Ishikawa (cell line): ENCODE measurements around the gene ENOSF1.

Source experiments
- CEBPB ChIP-seq: IDR thresholded peaks from 2 replicates; pipeline ENCODE4 v1.6.1; 2012
- EP300 ChIP-seq: IDR thresholded peaks from 2 replicates; pipeline ENCODE4 v1.6.1; 2012; ENCODE audit warnings: borderline replicate concordance
- FOXM1 ChIP-seq: IDR thresholded peaks from 2 replicates; pipeline ENCODE4 v1.6.1; 2012; ENCODE audit warnings: low read depth, borderline replicate concordance
- MAX ChIP-seq: IDR thresholded peaks from 2 replicates; pipeline ENCODE4 v1.6.1; 2012
- TAF1 ChIP-seq: IDR thresholded peaks from 2 replicates; pipeline ENCODE4 v1.6.1; 2012; ENCODE audit warnings: low read depth, mild to moderate bottlenecking
- TEAD4 ChIP-seq: IDR thresholded peaks from 2 replicates; pipeline ENCODE4 v1.6.1; 2012
- YY1 ChIP-seq: IDR thresholded peaks from 2 replicates; pipeline ENCODE4 v1.6.1; 2012; ENCODE audit warnings: low read depth

GRCh38 chr18:673769-674168, 38.7 kb downstream of the ENOSF1 start:
- TF ChIP-seq TAF1 (no peak), FOXM1 (no peak), MAX (no peak), EP300 (no peak), YY1 (no peak), TEAD4 (no peak), CEBPB (no peak)
